Erythroblast (primary cell): ENCODE data around the gene ADSS2.

Experiments used
- GATA1 ChIP-seq: IDR thresholded peaks from 2 replicates; pipeline ENCODE4 v1.6.1; 2011; ENCODE audit warnings: low read depth, mild to moderate bottlenecking, control low read depth, low read length, moderate library complexity
- POLR2A ChIP-seq: IDR thresholded peaks from 2 replicates; pipeline ENCODE4 v1.6.1; 2011; ENCODE audit warnings: mild to moderate bottlenecking, low read length

DNA sequence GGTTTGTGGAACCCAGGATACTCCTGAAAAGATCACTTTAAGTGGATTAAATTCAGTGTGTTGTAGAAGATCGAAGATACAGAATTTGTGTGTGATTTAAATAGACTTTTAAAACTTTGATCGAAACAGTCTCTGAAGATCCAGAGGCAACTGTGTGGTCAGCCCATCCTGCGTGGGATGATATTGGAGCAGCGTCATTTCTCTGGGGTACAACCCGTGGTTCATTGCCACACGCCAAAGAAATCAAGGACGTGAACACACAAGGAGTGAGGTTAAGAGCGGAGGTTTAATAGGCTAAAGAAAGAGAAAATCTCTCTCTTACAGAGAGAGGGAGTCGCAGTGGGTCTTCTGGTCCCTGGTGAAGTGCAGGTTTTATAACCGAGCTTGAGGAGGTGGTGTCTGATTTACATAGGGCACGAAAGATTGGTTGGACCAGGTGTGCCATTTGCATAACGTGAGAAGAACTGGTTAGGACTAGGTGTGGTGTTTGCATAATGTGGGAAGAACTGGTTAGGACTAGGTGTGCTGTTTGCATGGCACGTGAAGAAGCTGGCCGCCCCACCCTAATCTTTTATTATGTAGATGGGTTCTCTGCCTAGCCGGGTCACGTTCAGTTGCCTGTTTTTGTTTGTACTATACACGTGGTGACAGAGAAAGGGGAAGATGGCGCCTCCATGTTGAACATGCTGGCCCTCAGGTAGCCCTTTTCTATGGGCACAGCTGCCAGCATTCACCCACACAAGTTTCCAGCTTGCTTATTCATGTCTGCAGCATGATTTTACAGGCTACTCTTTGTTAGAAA lies 82.3 kb downstream of the ADSS2 start:
- TF ChIP-seq POLR2A (no peak), GATA1 (no peak)
